HepG2 (cell line): ENCODE results near the gene NEAT1. TPM values are rescaled to one million over a fixed set of nuclear protein-coding genes. Genes with fewer than 3 reads are reported as not detected.
A peak's percentile ranks its signal among the peaks of the same experiment; 100 is the strongest.

Experiments used
- CBX1 ChIP-seq: IDR thresholded peaks from one replicate; pipeline ENCODE4 v1.6.1; 2016; ENCODE audit warnings: antibody characterized with exemption, low read depth
- GATAD2A ChIP-seq: IDR thresholded peaks from 2 replicates; pipeline ENCODE4 v1.6.1; 2016
- HNRNPLL ChIP-seq: fragments of 200-400 bp; formaldehyde crosslinking; IDR thresholded peaks from 2 replicates; pipeline ENCODE4 v1.6.1; 2017; ENCODE audit warnings: mild to moderate bottlenecking, low read depth, low read length; ENCODE audit not compliant: poor library complexity, severe bottlenecking
- HOXA3 ChIP-seq: sonication (generic); formaldehyde crosslinking; IDR thresholded peaks from 2 replicates; pipeline ENCODE4 v1.5.0; 2020; ENCODE audit warnings: missing genetic modification reagents
- MXI1 ChIP-seq: IDR thresholded peaks from 3 replicates; pipeline ENCODE4 v1.6.1; 2012; ENCODE audit warnings: low read depth, low read length, inconsistent platforms, borderline replicate concordance
- NFE2L1 ChIP-seq: sonication (generic); formaldehyde crosslinking; IDR thresholded peaks from 2 replicates; pipeline ENCODE4 v1.4.0; 2020; ENCODE audit warnings: missing genetic modification reagents, mild to moderate bottlenecking, borderline replicate concordance
- ZFY ChIP-seq: sonication (generic); formaldehyde crosslinking; IDR thresholded peaks from 2 replicates; pipeline ENCODE4 v1.4.0; 2020; ENCODE audit warnings: missing genetic modification reagents
- ZFYVE20 ChIP-seq: sonication (generic); formaldehyde crosslinking; IDR thresholded peaks from 2 replicates; pipeline ENCODE4 v1.8.0; 2023; ENCODE audit warnings: low read depth, mild to moderate bottlenecking, moderate library complexity, missing genetic modification reagents, borderline replicate concordance
- ZNF24 ChIP-seq: fragments of 450-650 bp; IDR thresholded peaks from 2 replicates; pipeline ENCODE4 v1.6.1; 2017; ENCODE audit warnings: antibody characterized with exemption, mild to moderate bottlenecking
- ZNF678 ChIP-seq: sonication (generic); formaldehyde crosslinking; IDR thresholded peaks from 2 replicates; pipeline ENCODE4 v1.4.0; 2020; ENCODE audit warnings: mild to moderate bottlenecking, missing genetic modification reagents
- ZSCAN25 ChIP-seq: sonication (generic); formaldehyde crosslinking; IDR thresholded peaks from 2 replicates; pipeline ENCODE4 v1.8.0; 2022; ENCODE audit warnings: mild to moderate bottlenecking, missing genetic modification reagents
- polyA plus RNA-seq, 8 experiments: library from polyadenylated mRNA; depleted of rRNA in 3 of 8; stranded (reverse) in 7 of 8; unstranded in 1 of 8; fragments of >200 nt; fragmentation: Illumina TruSeq in 4 of 8; extraction: Trizol in 4 of 8; gene quantifications; 2 replicates each; pipeline versions ENCODE4 v1.2.1 to v1.2.3, GENCODE V29; 2011 to 2016; ENCODE audit warnings: low read depth in 4 of 8, missing spikeins in 1 of 8, mixed read lengths in 1 of 8; ENCODE audit not compliant: insufficient read depth in 1 of 8
- total RNA-seq, 5 experiments: library from RNA; depleted of rRNA; stranded (reverse); fragments of >200 nt; fragmentation: Illumina TruSeq; extraction: Trizol; gene quantifications; 2 replicates each; pipeline ENCODE4 v1.2.3, GENCODE V29; 2016; ENCODE audit warnings: low read depth in 1 of 5
- TF ChIP-seq, protein P1 (sequence below): sonication (generic); formaldehyde crosslinking; IDR thresholded peaks from 2 replicates; pipeline ENCODE4 v1.8.1; 2023; ENCODE audit warnings: mild to moderate bottlenecking, inconsistent platforms, moderate library complexity, missing genetic modification reagents, borderline replicate concordance
- TF ChIP-seq, protein P2 (sequence below): sonication (generic); formaldehyde crosslinking; IDR thresholded peaks from 2 replicates; pipeline ENCODE4 v1.9.0; 2022; ENCODE audit warnings: low read depth, missing genetic modification reagents
- TF ChIP-seq, protein P3 (sequence below): sonication (generic); formaldehyde crosslinking; conservative IDR thresholded peaks from 2 replicates; pipeline ENCODE4 v1.8.1; 2023; ENCODE audit warnings: missing genetic modification reagents
- TF ChIP-seq, protein P4 (sequence below): sonication (generic); formaldehyde crosslinking; conservative IDR thresholded peaks from 2 replicates; pipeline ENCODE4 v1.4.0; 2020; ENCODE audit warnings: mild to moderate bottlenecking, missing genetic modification reagents, moderate library complexity
- TF ChIP-seq, protein P5 (sequence below): sonication (generic); formaldehyde crosslinking; IDR thresholded peaks from 2 replicates; pipeline ENCODE4 v1.8.1; 2023; ENCODE audit warnings: mild to moderate bottlenecking, moderate library complexity, missing genetic modification reagents
- TF ChIP-seq, protein P6 (sequence below): sonication (generic); formaldehyde crosslinking; conservative IDR thresholded peaks from 2 replicates; pipeline ENCODE4 v1.4.0; 2020; ENCODE audit warnings: missing genetic modification reagents

Gene NEAT1
- total and polyA plus RNA-seq, 2 of the 13 experiments (the other 11 are each of a cell fraction or from before 2014, with no cell fraction given): 20.5 to 41.2 TPM

DNA sequence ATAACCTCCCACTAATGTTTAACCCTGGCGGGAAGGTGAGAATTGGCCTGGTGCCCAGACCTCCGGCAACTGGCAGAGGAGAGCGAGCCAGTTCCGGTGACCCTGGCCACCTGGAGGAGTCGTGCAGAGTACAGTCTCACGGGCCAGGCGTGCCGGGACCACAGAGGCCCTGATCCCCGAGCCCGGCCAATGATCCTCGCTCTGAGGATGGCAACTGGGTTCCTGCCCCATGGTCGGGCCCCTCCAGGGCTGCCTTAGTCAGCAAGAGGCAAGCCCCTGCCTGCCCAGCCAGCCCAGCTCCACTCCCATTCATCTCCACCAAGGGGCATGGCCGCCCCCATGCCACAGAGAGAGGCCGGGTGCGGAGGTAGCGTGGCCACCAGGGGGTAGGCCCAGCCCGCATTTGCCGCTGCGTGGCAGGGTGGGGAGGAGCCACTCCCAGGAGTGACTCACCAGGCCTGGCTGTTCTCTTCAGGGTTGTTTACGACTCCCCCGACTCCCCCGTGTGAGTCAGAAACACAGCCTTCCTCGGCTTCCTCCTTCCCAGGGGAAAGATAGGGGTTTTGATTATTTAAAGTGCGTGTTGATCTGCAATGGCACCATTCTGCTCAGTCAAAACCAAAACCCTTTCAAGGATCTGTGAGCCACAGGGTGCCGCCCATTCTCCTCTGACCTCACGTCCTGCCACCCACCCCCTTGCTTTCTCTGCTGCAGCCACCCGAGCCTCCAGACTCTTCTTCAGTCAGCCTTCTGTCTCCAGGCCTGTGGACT is 40.4 kb upstream of the NEAT1 start, which contains the start of gene SLC25A45 (continued):
- TF ChIP-seq, protein P1, sequence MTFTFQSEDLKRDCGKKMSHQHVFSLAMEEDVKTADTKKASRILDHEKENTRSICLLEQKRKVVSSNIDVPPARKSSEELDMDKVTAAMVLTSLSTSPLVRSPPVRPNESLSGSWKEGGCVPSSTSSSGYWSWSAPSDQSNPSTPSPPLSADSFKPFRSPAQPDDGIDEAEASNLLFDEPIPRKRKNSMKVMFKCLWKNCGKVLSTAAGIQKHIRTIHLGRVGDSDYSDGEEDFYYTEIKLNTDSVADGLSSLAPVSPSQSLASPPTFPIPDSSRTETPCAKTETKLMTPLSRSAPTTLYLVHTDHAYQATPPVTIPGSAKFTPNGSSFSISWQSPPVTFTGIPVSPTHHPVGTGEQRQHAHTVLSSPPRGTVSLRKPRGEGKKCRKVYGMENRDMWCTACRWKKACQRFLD (CRISPR knock-in tag): 0 out of 2 replicates have a peak, but pooled peaks have one; percentile 36
- TF ChIP-seq, protein P2, sequence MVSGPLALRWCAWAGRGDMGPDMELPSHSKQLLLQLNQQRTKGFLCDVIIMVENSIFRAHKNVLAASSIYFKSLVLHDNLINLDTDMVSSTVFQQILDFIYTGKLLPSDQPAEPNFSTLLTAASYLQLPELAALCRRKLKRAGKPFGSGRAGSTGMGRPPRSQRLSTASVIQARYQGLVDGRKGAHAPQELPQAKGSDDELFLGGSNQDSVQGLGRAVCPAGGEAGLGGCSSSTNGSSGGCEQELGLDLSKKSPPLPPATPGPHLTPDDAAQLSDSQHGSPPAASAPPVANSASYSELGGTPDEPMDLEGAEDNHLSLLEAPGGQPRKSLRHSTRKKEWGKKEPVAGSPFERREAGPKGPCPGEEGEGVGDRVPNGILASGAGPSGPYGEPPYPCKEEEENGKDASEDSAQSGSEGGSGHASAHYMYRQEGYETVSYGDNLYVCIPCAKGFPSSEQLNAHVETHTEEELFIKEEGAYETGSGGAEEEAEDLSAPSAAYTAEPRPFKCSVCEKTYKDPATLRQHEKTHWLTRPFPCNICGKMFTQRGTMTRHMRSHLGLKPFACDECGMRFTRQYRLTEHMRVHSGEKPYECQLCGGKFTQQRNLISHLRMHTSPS (CRISPR knock-in tag): peak; percentile 98
- TF ChIP-seq, protein P3, sequence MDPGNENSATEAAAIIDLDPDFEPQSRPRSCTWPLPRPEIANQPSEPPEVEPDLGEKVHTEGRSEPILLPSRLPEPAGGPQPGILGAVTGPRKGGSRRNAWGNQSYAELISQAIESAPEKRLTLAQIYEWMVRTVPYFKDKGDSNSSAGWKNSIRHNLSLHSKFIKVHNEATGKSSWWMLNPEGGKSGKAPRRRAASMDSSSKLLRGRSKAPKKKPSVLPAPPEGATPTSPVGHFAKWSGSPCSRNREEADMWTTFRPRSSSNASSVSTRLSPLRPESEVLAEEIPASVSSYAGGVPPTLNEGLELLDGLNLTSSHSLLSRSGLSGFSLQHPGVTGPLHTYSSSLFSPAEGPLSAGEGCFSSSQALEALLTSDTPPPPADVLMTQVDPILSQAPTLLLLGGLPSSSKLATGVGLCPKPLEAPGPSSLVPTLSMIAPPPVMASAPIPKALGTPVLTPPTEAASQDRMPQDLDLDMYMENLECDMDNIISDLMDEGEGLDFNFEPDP (CRISPR knock-in tag): no peak
- TF ChIP-seq, protein P4, sequence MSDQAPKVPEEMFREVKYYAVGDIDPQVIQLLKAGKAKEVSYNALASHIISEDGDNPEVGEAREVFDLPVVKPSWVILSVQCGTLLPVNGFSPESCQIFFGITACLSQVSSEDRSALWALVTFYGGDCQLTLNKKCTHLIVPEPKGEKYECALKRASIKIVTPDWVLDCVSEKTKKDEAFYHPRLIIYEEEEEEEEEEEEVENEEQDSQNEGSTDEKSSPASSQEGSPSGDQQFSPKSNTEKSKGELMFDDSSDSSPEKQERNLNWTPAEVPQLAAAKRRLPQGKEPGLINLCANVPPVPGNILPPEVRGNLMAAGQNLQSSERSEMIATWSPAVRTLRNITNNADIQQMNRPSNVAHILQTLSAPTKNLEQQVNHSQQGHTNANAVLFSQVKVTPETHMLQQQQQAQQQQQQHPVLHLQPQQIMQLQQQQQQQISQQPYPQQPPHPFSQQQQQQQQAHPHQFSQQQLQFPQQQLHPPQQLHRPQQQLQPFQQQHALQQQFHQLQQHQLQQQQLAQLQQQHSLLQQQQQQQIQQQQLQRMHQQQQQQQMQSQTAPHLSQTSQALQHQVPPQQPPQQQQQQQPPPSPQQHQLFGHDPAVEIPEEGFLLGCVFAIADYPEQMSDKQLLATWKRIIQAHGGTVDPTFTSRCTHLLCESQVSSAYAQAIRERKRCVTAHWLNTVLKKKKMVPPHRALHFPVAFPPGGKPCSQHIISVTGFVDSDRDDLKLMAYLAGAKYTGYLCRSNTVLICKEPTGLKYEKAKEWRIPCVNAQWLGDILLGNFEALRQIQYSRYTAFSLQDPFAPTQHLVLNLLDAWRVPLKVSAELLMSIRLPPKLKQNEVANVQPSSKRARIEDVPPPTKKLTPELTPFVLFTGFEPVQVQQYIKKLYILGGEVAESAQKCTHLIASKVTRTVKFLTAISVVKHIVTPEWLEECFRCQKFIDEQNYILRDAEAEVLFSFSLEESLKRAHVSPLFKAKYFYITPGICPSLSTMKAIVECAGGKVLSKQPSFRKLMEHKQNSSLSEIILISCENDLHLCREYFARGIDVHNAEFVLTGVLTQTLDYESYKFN (CRISPR knock-in tag): peak; percentile 89
- TF ChIP-seq HNRNPLL (peak; percentile 89), NFE2L1 (CRISPR knock-in tag) (no peak), MXI1 (peak; percentile 43; the same call in 1 of the 3 replicates), CBX1 (no peak), GATAD2A (CRISPR knock-in tag) (peak; percentile 93), ZNF24 (0 out of 2 replicates have a peak, but pooled peaks have one; percentile 47), HOXA3 (peak; percentile 84; the same call in 1 of the 2 replicates), ZNF678 (CRISPR knock-in tag) (no peak; the same call in 1 of the 2 replicates), ZSCAN25 (CRISPR knock-in tag) (peak; percentile 42), ZFYVE20 (peak; percentile 43; the same call in 1 of the 2 replicates), ZFY (CRISPR knock-in tag) (peak; percentile 91)
- TF ChIP-seq, protein P5, sequence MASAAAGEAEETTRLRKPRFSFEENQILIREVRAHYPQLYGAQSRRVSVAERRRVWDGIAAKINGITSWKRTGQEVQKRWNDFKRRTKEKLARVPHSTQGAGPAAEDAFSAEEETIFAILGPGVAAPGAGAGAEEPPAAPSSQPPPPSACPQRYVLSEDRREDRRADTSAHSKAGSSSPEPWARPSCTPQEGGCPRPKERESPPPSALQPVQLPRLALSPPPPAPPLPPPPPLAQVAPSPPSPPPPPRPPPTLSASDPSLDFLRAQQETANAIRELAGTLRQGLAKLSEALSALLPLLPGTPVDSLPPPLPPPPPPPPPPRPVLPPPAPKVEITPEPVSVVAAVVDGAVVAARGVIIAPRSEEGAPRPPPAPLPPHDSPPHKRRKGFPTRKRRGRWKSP (CRISPR knock-in tag): peak; percentile 93
- TF ChIP-seq, protein P6, sequence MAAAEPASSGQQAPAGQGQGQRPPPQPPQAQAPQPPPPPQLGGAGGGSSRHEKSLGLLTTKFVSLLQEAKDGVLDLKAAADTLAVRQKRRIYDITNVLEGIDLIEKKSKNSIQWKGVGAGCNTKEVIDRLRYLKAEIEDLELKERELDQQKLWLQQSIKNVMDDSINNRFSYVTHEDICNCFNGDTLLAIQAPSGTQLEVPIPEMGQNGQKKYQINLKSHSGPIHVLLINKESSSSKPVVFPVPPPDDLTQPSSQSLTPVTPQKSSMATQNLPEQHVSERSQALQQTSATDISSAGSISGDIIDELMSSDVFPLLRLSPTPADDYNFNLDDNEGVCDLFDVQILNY: peak; percentile 71; the same call in 1 of the 2 replicates
